Effector CD8-positive, alpha-beta T cell (primary cell): ENCODE results near the gene AMFR.
A peak's percentile ranks its signal among the peaks of the same experiment; 100 is the strongest.

Source experiments
- DNase-seq: peaks from one replicate; lab custom pipeline; 2025; lab: John Stamatoyannopoulos, UW
- total RNA-seq, 4 experiments: gene quantifications; one replicate each; lab custom pipeline; 2026; lab: John Stamatoyannopoulos, UW

AMFR gene
- total RNA-seq, result 122 to 168 (median 131) reads per million in 4 experiments

DNA sequence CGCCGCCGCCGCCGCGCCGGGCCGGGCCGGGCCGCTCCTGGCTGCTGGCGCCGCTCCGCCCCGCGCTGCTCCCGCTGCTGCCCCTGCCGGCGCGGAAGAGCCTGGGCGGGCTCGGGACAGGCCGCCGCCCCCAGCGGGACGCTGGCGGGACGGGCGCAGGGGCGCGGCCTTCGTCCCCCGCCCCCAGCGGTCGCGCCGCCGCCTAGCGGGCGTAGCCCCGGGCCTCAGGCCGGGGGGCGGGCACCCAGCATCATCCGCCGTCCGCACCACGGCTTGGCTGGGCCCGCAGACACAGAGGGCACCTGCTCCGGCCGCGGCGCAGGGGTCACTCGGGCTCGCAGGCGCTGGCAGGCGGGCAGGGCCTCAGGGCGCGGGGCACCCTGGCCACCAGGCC is at the start of gene AMFR:
Gene AMFR (minus strand): TSS at position 107 of the 394 bp plus-strand sequence. CDS start 218 bp downstream, outside the sequence.
- DNase-seq, result peak; percentile 46

DNA sequence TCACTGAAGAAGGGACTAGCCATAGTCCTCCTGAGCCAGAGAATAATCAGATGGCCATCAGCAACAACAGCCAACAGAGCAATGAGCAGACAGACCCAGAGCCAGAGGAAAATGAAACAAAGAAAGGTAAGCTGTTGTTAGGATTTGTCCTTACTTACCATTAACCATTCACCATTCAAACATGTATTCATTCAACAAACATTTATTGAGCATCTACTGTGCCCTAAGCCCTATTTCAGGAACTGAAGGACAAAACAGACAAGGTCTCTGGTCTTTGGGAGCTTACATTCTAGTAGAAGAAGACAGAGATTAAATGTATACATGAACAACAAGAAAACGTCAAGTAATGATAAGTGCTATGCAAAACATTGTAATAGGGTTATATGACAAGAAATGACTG is 45.3 kb upstream of the AMFR start:
- no peak for DNase-seq

DNA sequence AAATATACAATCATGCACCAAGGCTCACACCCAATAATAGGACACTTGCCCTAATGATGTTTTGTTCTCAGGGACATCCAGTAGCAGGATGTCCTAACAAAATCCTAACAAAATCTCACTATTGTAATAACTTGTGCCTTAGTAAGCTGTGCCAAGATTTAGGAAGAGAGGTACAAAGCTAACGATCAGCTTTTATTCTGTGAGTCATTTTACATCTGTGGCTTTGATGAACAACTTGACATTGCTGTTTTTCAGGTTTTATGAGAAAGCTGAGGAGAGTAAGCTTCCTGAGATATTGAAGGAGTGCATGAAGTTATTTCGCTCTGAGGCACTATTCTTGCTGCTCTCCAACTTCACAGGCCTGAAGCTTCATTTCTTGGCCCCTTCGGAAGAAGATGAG is 44.9 kb upstream of the AMFR start:
- no peak for DNase-seq

DNA sequence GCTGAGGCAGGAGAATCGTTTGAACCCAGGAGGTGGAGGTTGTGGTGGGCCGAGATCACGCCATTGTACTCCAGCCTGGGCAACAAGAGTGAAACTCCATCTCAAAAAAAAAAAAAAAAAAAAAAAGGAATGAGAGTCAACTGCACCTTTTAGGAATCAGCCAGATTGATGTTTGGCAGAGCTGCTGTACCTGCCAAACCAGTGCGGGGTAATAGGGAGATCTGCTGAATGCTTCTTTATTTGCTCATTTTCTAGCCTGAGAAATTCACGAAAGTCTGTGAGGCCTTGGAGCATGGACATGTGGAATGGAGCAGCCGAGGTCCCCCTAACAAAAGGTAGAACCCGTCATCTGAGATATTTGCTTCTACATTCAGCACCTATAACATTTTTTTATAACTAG is 44.4 kb upstream of the AMFR start:
- no peak for DNase-seq

DNA sequence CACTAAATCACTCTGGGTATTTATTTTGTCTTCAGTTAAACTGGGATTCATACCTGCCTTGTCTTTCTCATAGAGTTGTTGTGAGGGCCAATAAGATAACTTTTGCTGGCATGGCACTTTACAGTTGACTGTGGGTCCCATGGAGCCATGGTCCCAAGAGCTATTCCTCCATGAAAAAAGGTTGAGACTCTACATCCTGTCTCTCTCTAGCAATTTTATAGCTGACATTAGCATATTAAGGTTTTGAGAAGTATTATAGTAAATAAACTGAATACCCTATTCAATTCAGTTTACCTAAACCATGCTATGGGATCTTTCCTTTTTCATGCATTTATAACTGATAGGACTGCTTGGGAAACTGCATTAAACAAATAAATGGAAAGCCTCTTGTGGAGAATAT is 43.5 kb upstream of the AMFR start:
- DNase-seq, result no peak

DNA sequence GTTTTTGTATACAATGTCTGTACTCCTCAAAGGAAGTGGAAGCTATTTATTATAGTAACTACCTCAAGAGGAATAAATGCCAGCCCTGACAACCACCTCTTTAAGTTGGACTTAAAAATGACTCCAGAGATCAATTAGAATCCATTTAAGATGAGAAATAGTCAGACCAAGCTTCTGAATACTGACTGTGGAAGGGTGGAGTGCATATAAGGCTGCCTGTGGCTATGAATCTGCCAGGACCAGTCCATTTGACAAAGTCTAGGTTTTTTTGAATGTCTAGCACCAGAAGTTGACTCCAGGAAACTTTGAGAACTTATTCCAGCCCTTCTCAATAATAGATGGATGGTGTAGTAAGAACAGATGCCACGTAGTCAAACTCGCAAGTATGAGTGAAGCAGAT is 41.0 kb upstream of the AMFR start:
- no peak for DNase-seq

DNA sequence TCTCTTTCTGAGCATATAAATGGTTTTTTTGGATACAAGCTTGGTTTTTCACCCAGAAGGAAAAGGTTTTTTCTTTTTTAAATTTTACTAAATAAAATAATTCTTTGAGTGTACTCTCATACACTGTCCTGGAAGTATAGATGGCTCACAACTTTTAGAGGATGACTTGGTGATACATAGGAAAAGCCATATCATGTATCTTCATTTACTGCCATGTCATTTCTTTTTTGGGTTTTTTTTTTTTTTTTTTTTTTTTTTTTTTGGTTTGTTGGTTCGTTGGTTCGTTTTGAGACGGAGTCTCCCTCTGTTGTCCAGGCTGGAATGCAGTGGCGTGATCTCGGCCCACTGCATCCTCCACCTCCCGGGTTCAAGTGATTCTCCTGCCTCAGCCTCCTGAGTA is 37.8 kb upstream of the AMFR start:
- no peak for DNase-seq

DNA sequence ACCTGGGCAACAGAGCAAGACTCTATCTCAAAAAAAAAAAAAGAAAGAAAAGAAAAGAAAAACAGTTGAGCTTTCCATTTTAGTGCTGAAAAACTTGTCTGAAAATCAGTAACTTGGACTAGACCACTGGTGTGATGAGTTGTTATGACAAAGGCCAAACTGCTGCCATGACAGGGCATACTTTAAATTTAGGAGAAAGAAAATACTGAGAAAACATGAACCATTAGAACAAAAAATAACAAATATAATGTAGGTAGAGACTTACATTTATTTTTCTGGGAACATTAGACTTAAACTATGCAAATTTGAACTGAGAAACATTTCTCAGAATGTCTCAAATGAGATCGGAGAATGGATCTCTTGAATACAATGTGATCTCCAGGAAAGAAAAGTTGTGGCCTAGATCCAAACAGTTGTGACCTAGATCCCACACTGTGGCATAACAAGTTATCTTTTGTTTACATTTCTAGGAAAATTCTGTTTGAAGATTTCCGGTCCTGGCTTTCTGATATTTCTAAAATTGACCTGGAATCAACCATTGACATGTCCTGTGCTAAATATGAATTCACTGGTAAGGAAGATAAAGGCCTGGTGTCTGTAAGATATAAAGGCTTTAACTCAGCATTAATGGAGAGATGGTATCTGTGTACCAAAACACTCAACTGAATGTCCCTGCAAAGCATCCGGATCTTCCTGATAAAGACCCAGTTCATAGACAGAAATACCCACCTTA is 36.9 kb upstream of the AMFR start:
- no peak for DNase-seq

DNA sequence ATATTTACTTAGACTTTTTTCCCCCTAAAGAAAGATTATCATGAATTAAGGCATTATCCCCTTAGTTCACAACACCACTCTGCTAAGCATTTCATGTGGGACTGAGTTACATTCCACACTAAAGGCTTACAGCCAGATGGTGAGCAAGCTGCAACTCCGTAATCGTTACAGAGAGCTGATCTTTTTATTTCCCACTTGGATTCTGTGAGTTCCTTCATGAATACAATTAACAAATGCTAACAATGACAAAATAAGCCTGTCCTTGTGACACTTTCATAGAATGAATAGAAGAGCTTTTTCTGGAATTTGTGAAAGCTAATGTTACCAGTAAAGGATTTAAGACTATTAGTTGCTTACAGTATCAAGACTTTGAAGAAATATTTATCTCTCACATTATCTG is 34.8 kb upstream of the AMFR start:
- no peak for DNase-seq

DNA sequence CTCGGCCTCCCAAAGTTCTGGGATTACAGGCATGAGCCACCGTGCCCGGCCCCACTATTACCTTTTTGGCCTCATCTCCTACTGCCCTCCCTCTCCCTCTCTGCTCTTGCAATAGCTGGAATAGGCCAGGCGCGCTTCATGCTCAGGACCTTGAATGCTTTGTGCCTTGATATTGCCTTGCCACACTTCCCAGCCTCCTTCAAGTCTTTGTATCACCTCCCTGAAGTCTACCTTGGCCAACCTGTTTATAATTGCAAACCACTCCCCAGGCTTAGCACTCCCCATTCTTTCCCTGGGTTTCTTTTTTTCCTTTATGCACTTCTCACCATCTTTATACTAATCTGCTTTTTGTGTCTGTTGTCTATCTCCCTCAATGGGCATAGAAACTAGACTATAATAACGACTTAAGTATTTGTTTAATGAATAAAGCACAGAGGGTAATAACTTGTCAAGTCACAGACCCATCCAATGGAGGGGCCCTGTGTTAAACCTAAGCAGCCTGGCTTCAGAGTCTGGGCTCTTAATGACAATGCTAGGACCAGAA is 32.7 kb upstream of the AMFR start:
- DNase-seq, result no peak

DNA sequence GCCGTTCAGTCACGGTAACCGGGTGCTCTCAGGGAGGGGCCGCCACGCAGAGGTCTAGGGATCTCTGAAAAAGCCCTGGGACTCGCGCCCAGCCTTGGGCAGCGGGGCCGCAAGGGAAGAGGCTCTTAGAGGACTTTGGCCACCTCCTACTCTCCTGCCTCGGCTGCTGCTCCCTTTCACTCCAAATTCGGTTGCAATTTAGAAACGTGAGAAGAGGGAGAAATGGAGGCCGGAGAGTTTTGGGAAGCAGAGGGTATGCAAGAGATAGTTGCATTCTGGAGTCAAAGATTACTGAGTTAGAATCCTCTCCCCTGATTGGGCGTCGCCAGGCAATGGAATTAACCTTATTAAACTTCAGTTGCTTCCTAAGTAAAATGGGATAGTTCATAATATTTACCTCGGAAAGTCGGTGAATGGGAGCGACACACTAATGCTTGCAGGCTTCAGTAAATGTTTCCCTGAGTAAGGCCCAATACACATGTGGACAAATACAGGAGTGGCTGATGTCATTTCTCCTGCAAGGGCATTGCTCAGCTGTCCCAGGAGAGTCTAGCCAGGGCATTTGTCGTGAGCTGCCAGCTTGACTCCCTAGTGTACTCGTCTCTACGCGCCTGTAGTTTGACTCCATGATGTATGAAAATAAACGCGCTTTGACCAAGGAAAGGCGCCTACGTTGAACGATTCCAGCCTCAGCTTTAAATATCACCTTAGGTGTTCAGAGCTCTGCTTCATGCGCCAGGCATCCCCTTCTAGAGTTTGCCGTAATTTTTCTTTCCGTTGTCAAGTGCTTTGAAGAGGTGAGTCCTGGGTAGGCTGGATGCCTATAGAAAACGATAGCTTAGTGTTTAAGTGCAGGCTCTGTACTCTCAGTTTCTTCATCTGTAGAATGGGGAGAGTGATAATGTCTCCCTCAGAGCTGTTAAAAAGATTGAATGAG is 26.7 kb upstream of the AMFR start:
- DNase-seq, result no peak

DNA sequence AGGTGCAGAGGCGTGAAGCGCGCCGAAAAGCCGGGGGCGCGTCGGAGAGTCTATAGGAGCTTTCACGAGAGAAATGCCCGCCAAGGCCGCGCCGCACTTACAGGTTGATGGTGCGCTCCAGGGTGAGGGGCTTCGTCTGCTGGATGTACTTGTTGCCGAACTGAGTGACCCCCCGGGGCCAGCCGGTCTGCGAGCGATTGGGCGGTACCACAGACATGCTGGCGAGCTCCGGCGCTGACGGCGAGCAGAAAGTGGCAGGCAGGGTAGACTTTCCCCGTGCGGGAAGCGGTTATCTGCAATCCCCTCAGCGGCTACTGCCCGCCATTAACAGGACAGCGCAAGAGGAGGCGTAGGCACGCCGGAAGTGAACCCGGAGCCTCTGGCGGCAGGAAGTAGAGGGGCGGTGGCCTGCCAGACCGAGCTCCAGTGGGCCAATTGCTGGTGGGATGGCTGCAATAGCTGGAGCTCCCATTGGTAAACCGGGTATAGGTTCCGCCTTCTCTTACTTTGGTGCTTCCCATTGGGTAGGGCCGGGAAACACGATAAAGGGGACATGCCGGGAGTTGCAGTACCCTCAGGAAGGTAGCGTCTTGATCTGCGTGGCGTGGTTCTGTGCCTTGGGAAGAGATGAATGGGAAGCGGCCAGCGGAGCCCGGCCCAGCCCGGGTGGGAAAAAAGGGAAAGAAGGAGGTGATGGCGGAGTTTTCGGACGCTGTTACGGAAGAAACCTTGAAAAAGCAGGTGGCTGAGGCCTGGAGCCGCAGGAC is 25.8 kb upstream of the AMFR start, which contains the start of the genes NUDT21 and OGFOD1:
Gene NUDT21 (minus strand): TSS at position 347 of the 767 bp plus-strand sequence. CDS start 130 bp downstream, at position 217.
Gene OGFOD1 (plus strand): TSS at position 569 of the 767 bp plus-strand sequence. CDS start 59 bp downstream, at position 628.
- DNase-seq, result peak; percentile 82

DNA sequence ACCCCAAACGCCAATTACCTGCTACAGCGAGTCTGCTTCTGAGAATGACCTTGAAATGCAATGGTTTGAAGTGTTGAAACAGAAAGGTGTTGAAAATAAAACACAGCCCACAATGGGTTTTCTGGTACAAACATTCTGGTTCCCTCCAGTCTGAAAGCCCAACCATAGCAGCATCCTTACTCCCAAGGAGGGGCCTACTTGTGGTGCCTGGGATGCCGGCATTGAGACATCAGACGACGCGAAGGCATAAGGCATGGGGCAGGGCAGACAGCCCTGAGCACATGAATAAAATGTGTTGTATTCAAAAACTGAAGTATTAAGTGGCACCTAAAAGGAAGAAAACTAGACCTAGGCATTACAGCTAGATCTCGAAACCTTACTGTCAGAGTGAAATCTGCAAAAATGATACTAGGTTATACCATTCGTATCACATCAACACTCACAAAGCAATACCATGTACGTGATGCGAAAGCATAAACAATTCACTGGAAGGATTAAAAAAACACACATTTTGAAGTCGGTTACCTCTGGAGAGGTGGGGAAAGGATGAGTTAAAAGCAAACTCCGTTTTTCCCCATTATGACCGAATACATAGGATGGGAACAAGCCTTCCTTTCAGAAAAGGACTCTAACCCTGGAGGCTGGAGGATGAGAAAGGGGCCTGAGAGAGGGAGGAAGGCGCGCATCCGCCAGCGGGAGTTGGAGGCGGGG is 25.1 kb upstream of the AMFR start:
- DNase-seq, result no peak

DNA sequence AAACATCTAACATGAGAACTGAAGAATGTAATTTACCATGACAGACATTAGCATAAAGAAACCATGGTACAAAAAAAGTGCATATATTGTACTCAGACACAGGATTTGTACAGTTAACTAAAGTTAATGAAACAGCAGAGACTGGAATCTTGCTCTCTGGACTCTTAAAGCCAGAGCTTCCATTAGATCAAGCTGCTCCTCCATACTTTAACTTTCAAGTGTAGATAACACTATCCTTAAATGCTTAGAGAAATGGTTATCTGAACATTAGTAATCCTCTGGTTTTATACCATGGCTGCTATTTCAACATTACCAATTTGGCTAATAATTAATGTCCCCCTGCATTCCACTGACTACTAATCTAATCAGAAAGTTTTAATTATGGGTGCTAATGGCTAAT is 22.7 kb upstream of the AMFR start:
- no peak for DNase-seq

DNA sequence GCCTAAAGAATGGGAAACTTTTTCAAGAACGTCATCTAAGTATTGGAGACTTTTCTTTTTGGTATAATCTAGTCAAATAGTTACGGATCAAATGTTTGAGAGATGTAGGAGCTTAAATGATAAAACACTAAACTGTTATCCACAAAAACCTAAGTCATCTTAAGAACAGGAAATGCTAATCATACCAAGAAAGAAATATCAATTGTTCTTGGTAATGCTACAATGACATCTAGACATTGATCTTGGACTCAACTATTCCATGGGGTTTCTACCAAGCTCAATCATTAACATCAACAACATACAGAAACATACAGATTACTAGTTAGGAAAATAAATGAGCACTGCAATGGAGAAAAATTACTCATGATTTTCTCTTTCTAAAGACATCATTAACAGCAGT is 21.9 kb upstream of the AMFR start:
- DNase-seq, result no peak

DNA sequence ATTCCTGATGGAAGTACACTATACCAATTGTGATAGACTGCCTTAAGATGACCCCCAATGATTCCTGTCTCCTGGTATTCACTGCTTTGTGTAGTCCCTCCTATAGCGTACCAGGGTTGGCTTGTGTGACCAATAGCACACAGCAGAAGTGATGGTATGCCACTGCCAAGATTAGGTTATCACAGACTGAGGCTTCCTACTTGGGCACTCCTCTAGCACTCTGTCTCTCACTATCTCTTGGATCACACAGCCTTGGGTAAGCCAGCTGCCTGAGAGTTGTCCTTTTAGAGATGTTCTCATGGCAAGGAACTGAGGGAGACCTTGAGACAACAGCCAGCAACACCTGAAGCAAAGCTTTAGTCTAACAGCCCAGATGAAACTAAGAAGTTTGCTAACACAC is 12.7 kb upstream of the AMFR start:
- no peak for DNase-seq

DNA sequence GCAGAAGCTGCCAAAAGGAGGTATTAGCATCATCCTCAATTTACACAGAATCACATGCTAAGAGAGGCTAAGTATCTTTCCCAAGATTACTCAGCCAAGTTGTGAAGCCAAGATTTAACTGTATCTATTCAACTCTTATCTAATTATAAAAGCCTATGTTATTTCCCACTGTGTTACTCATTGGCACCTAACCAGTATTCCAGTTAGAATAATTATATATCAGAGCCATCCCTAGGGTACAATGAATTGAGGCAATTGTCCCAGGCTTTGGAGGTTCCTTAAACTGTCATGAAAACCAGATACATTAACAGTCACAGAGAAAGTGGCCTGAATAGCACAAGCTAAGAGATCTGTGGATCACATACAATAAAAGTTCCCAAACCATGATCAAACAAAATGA is 10.9 kb upstream of the AMFR start:
- DNase-seq, result no peak

DNA sequence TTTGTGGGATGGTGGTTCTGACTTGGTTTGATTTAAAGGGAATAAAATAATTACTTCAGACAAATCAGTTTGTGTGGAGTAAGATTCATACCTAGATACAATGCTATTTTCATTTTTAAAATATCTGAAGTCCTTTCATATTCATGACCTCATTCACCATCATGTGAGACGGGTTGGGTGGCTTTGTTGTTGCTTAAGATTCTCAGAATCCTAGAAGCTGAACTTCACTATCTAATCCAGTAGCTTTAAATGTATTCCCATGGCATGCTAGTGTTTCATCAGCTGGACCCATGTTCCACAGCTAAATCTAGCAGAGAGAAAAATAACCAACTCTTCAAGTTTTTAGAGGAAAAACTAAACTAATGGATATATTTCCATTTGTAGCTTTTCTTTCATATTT is 2.7 kb upstream of the AMFR start:
- no peak for DNase-seq

DNA sequence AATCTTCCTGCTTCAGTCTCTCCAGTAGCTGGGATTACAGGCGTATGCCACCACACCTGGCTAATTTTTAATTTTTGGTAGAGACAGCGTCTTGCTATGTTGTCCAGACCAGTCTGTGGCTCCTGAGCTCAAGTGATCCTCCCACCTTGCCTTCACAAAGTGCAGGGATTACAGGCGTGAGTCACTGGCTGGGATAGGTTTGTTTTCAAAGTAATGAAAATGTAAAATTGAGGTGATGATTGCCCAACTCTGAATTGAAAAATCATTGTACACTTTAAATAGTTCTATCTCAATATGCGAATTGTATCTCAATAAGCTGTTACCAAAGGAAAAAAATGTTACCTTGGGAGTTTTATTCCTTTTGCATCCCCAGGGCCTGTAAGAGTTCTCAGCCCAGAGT is 1.2 kb upstream of the AMFR start:
- no peak for DNase-seq

DNA sequence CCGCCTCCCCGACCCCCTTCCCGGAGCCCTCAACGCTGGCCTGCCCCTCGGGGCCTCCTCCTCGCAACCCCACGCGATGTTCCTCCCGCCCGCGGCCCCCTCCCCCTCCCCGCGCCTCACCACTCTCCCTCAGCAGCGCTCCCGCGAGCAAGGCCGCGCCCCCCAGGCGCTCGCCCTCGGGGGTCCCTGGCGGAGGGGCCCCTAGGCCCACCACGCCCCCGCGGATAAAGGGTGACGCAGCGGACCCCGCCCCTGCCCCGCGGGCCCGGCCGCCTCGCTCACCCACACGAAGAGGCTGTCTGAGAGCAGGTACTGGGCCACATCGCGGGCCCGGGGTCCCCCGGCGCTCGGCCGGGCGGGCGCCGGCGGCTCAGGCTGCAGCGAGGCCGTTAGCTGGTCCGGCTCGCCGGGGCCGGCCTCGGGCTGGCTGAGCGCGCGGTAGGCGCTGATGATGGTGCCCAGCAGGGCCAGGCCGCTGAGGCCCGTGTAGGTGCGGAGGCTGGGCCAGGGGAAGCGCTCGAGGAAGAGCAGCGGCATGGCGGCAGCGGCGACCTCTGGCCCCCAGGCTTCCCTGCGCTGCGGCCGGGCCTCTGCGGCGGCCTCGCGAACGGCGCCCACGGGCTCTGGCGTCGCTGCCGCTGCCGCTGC is 430 bp downstream of the AMFR start:
- DNase-seq, result peak; percentile 27

DNA sequence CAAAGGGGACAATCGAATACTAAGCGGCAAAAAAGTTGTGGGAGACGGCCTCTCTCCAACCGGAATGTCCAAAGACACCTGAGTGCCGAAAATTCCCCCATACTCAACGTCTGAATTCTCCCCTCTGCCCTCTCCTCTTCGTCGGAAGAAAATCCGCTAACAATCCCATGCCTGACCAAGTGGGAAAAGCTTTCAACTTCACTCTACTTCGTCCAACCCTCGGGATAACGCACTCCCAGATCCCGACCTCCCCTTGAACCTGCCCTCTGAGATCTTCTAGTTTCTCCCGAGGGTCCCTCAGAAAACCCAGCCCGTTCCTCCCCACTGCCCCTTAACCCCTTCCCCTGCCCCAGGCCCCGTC is 961 bp downstream of the AMFR start:
- DNase-seq, result no peak
